PC-9 (cell line): ENCODE results near the gene ZSWIM9. TPM values are rescaled to one million over a fixed set of nuclear protein-coding genes. Genes with fewer than 3 reads are reported as not detected.
"Not testable (repeated sequence)": the region's sequence is repeated elsewhere in the genome, so short reads cannot be mapped to it uniquely, and the experiment has no call there.

ENCODE experiments used
- BruUV-seq: library from RNA; stranded (reverse); fragments of 400-500 nt; replicated peaks from 2 replicates; lab custom pipeline; 2021; lab: Mats Ljungman, UMichigan
- CTCF ChIA-PET: fragments of 300-600 bp; sonication (Branson Sonifier 250); formaldehyde crosslinking; loops from one replicate; lab custom pipeline; 2022; ENCODE audit warnings: antibody characterized with exemption; lab: Charles Lee
- POLR2A ChIA-PET: fragments of 300-600 bp; sonication (Branson Sonifier 250); formaldehyde crosslinking; loops from one replicate; lab custom pipeline; 2022; ENCODE audit warnings: antibody characterized with exemption; ENCODE audit not compliant: unreplicated experiment; lab: Charles Lee
- DNase-seq, 2 experiments: peaks; one replicate each; pipeline versions ENCODE4 v3.0.0 to v3.0.0-alpha.2; 2015 to 2022; ENCODE audit warnings: mixed read lengths in 1 of 2
- H2AFZ ChIP-seq: fragments of 200-600 bp; sonication (generic); 2 replicates; pipeline ENCODE4 v1.8.1; 2017; ENCODE audit warnings: antibody characterized with exemption
- H3F3A ChIP-seq: fragments of 200-600 bp; sonication (generic); 2 replicates; pipeline ENCODE4 v1.8.1; 2017; ENCODE audit warnings: antibody characterized with exemption, mild to moderate bottlenecking, low read depth; ENCODE audit not compliant: insufficient read depth
- H3K27ac ChIP-seq: fragments of 200-600 bp; sonication (generic); 2 replicates; pipeline ENCODE4 v1.6.1; 2016; ENCODE audit warnings: mixed run types
- H3K27me3 ChIP-seq: fragments of 200-600 bp; sonication (generic); 2 replicates; pipeline ENCODE4 v1.6.1; 2016; ENCODE audit warnings: low read depth, mixed run types; ENCODE audit not compliant: insufficient read depth
- H3K36me3 ChIP-seq: fragments of 200-600 bp; sonication (generic); 2 replicates; pipeline ENCODE4 v1.6.1; 2016; ENCODE audit warnings: low read depth, mixed run types
- H3K4me1 ChIP-seq: fragments of 200-600 bp; sonication (generic); replicated peaks from 2 replicates; pipeline ENCODE4 v1.6.1; 2016; ENCODE audit warnings: mixed run types; ENCODE audit not compliant: insufficient read depth
- H3K4me2 ChIP-seq: fragments of 200-600 bp; sonication (generic); 2 replicates; pipeline ENCODE4 v1.6.1; 2017; ENCODE audit warnings: mixed run types
- H3K4me3 ChIP-seq: fragments of 200-600 bp; sonication (generic); 2 replicates; pipeline ENCODE4 v1.6.1; 2016; ENCODE audit warnings: mixed run types
- H3K79me2 ChIP-seq: fragments of 200-600 bp; sonication (generic); 2 replicates; pipeline ENCODE4 v1.6.1; 2017; ENCODE audit warnings: low read depth, mixed run types
- H3K9me2 ChIP-seq: fragments of 200-600 bp; sonication (generic); 2 replicates; pipeline ENCODE4 v1.8.1; 2017; ENCODE audit warnings: mild to moderate bottlenecking; ENCODE audit not compliant: insufficient read depth
- H3K9me3 ChIP-seq: fragments of 200-600 bp; sonication (generic); 2 replicates; pipeline ENCODE4 v1.8.1; 2016; ENCODE audit warnings: low read depth; ENCODE audit not compliant: insufficient read depth
- H4K20me1 ChIP-seq: fragments of 200-600 bp; sonication (generic); 2 replicates; pipeline ENCODE4 v1.8.1; 2017; ENCODE audit not compliant: insufficient read depth
- EZH2 ChIP-seq: fragments of 200-600 bp; sonication (generic); IDR thresholded peaks from 2 replicates; pipeline ENCODE4 v1.8.0; 2017; ENCODE audit warnings: antibody characterized with exemption, low read depth
- intact Hi-C: fragments of 100-400 bp; cut with micrococcal nuclease; formaldehyde crosslinking; loops from one replicate; pipeline ENCODE4 v1.10.0; 2022; ENCODE audit not compliant: unreplicated experiment
- total RNA-seq: library from RNA; stranded (reverse); gene quantifications from 2 replicates; pipeline ENCODE4 v1.2.3, GENCODE V29; 2021
- TF ChIP-seq, protein P1 (sequence below): fragments of 200-600 bp; sonication (generic); conservative IDR thresholded peaks from 2 replicates; pipeline ENCODE4 v1.6.1; 2017; ENCODE audit warnings: mixed run types, antibody characterized with exemption, mild to moderate bottlenecking, moderate library complexity

The ZSWIM9 gene
- total RNA-seq, 1 experiment from 2014 or later: 8.3 TPM

DNA sequence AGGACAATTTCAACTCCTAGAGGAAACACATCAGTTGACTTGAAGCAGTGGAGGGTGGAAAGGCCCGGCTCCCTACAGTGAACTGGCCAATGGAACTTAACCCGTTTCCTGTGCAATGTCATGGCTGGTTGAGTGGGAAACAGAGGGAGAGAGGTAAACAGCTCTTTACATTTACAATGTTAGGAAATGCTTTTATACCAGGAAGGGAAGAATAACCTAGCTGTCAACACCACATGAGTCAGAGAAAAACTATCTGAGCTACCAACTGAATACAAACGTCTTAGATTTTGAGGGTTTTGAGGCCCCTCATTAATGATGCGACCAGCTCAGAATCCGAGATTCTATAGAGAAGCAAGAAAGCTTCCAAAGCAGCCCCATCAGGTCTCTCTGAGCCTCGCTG, 48.5 kb downstream of the ZSWIM9 start:
- peaks cover 7% of the 10 kb centered on the region; the same call in 1 of the 2 replicates for H3K4me1 ChIP-seq
- TF ChIP-seq, protein P1, sequence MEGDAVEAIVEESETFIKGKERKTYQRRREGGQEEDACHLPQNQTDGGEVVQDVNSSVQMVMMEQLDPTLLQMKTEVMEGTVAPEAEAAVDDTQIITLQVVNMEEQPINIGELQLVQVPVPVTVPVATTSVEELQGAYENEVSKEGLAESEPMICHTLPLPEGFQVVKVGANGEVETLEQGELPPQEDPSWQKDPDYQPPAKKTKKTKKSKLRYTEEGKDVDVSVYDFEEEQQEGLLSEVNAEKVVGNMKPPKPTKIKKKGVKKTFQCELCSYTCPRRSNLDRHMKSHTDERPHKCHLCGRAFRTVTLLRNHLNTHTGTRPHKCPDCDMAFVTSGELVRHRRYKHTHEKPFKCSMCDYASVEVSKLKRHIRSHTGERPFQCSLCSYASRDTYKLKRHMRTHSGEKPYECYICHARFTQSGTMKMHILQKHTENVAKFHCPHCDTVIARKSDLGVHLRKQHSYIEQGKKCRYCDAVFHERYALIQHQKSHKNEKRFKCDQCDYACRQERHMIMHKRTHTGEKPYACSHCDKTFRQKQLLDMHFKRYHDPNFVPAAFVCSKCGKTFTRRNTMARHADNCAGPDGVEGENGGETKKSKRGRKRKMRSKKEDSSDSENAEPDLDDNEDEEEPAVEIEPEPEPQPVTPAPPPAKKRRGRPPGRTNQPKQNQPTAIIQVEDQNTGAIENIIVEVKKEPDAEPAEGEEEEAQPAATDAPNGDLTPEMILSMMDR: no peak
- no peak for TF ChIP-seq EZH2
- no peaks in the 10 kb centered on the region for H3K36me3 ChIP-seq
- intact Hi-C loops: no loop called here
- ChIA-PET POLR2A (interaction anchor here (0.7 kb wide), 1 partner anchor 32 kb away, joined by 4 read pairs; no protein-coding TSS in a partner anchor), CTCF (interaction anchor here (0.9 kb wide), 1 partner anchor 15 kb away, joined by 3 read pairs; no protein-coding TSS in a partner anchor)
- H3K27me3 ChIP-seq: no peaks in the 10 kb centered on the region
- no peaks in the 10 kb centered on the region for H3F3A ChIP-seq
- no peaks in the 10 kb centered on the region for H4K20me1 ChIP-seq
- H2AFZ ChIP-seq: no peak overlapping the region
- no peak overlapping the region for H3K4me2 ChIP-seq
- no peaks in the 10 kb centered on the region for H3K9me3 ChIP-seq
- DNase-seq: peak in 1 of 2 experiments; percentile 36
- H3K9me2 ChIP-seq: no peaks in the 10 kb centered on the region
- H3K79me2 ChIP-seq: no peaks in the 10 kb centered on the region
- H3K4me3 ChIP-seq: no peak overlapping the region
- no peak overlapping the region for H3K27ac ChIP-seq
- no TSS peak for BruUV-seq

- H3K27ac ChIP-seq, H3K36me3 ChIP-seq, H3K79me2 ChIP-seq, BruUV-seq, H2AFZ ChIP-seq, POLR2A ChIA-PET, H3F3A ChIP-seq, H3K27me3 ChIP-seq, DNase-seq, H3K9me2 ChIP-seq, H3K9me3 ChIP-seq, H4K20me1 ChIP-seq, intact Hi-C loops, H3K4me3 ChIP-seq, H3K4me1 ChIP-seq, H3K4me2 ChIP-seq: not testable (repeated sequence)
- CTCF ChIA-PET: interaction anchor here (0.5 kb wide), 1 partner anchor 1282 kb away, joined by 5 read pairs; no protein-coding TSS in a partner anchor
These were observed 50.3 kb downstream of the ZSWIM9 start for GRCh38 chr19:48220784-48221183.

GRCh38 chr19:48221628-48222027, 51.1 kb downstream of the ZSWIM9 start:
- Histone ChIP-seq H3K79me2 (no peaks in the 10 kb centered on the region), H3F3A (no peaks in the 10 kb centered on the region; the same call in 1 of the 2 replicates), H3K9me3 (no peaks in the 10 kb centered on the region), H3K36me3 (no peaks in the 10 kb centered on the region), H3K27ac (no peak overlapping the region), H4K20me1 (no peaks in the 10 kb centered on the region), H3K4me2 (no peak overlapping the region), H2AFZ (no peak overlapping the region), H3K4me1 (peaks cover 7% of the 10 kb centered on the region; the same call in 1 of the 2 replicates), H3K27me3 (no peaks in the 10 kb centered on the region), H3K9me2 (no peaks in the 10 kb centered on the region), H3K4me3 (no peak overlapping the region)
- no peak for TF ChIP-seq EZH2
- TF ChIP-seq, protein P1: no peak
- intact Hi-C loops: no loop called here
- BruUV-seq: no TSS peak
- DNase-seq: no peak
- ChIA-PET POLR2A (no interaction called here), CTCF (no interaction called here)
